ENCODE data around the gene KIF3B.

The KIF3B gene

GRCh38 chr20:32238483-32239425 is 38.7 kb upstream of the KIF3B start:
- TF ChIP-seq GABPA (IDR thresholded peaks at IDR 0.05; ENCODE audit: low read depth) (no peak), SPI1 (IDR thresholded peaks at IDR 0.05; ENCODE audit: borderline replicate concordance, low read depth) (no peak), POLR2AphosphoS5 (IDR thresholded peaks at IDR 0.05; ENCODE audit: low read depth) (no peak), CTCF (IDR thresholded peaks at IDR 0.05; ENCODE audit: insufficient read depth, low read length) (no peak), REST (IDR thresholded peaks at IDR 0.05; ENCODE audit: insufficient replicate concordance, low read depth) (no peak)
- H3K27ac ChIP-seq (replicated peaks): no peak overlapping the region
- no peak for DNase-seq (ENCODE audit: low read depth in 1 of 2, low spot score in 1 of 2)
- H3K27me3 ChIP-seq (ENCODE audit: insufficient read depth, poor library complexity, severe bottlenecking): no peaks in the 10 kb centered on the region
- no peak overlapping the region for H3K4me3 ChIP-seq (replicated peaks; ENCODE audit: insufficient read depth, low read length)

- Histone ChIP-seq H3K27me3 (ENCODE audit: insufficient read depth, poor library complexity, severe bottlenecking) (no peaks in the 10 kb centered on the region), H3K4me3 (replicated peaks; ENCODE audit: insufficient read depth, low read length) (no peak overlapping the region), H3K27ac (replicated peaks) (no peak overlapping the region)
- no peak for TF ChIP-seq GABPA (IDR thresholded peaks at IDR 0.05; ENCODE audit: low read depth)
- TF ChIP-seq CTCF (IDR thresholded peaks at IDR 0.05; ENCODE audit: insufficient read depth, low read length): no peak
- no peak for TF ChIP-seq REST (IDR thresholded peaks at IDR 0.05; ENCODE audit: insufficient replicate concordance, low read depth)
- TF ChIP-seq SPI1 (IDR thresholded peaks at IDR 0.05; ENCODE audit: borderline replicate concordance, low read depth): no peak
- TF ChIP-seq POLR2AphosphoS5 (IDR thresholded peaks at IDR 0.05; ENCODE audit: low read depth): no peak
- no peak for DNase-seq (ENCODE audit: low read depth in 1 of 2, low spot score in 1 of 2)
Measured at GRCh38 chr20:32240205-32240604, 37.2 kb upstream of the KIF3B start.

GRCh38 chr20:32241807-32242206 is 35.6 kb upstream of the KIF3B start:
- Histone ChIP-seq H3K4me3 (replicated peaks; ENCODE audit: insufficient read depth, low read length) (no peak overlapping the region), H3K27me3 (ENCODE audit: insufficient read depth, poor library complexity, severe bottlenecking) (no peaks in the 10 kb centered on the region), H3K27ac (replicated peaks) (no peak overlapping the region)
- TF ChIP-seq GABPA (IDR thresholded peaks at IDR 0.05; ENCODE audit: low read depth) (no peak), POLR2AphosphoS5 (IDR thresholded peaks at IDR 0.05; ENCODE audit: low read depth) (no peak), REST (IDR thresholded peaks at IDR 0.05; ENCODE audit: insufficient replicate concordance, low read depth) (no peak), SPI1 (IDR thresholded peaks at IDR 0.05; ENCODE audit: borderline replicate concordance, low read depth) (no peak), CTCF (IDR thresholded peaks at IDR 0.05; ENCODE audit: insufficient read depth, low read length) (no peak)
- no peak for DNase-seq (ENCODE audit: low read depth in 1 of 2, low spot score in 1 of 2)

Measured in HL-60 (cell line).